HCEC 1CT (cell line): ENCODE data around the gene WFDC11.

Experiments used
- DNase-seq: peaks from one replicate; pipeline ENCODE4 v3.0.0-alpha.2; 2017

Gene WFDC11

GRCh38 chr20:45621593-45621992, 48.4 kb downstream of the WFDC11 start:
- DNase-seq = no peak

- DNase-seq = no peak
These were observed 52.4 kb downstream of the WFDC11 start for GRCh38 chr20:45617591-45617990.

DNA sequence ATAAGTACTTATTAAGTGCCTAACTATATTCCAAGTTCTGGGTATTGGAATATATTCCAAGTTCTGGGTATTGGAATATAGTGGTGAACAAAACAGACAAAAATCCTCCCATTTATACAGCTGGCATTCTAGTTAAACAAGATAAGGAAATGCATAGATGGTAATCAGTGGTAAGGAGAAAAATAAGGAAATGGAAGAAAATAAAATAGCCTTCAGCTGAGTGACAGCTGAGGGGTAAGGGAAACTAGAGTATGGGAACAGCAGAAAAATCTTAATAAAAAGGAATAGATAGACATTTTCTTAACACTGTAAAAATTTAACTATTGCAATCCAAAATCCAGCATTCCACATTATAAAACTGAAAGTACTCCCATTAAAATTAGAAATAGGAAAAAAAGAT, 57.7 kb downstream of the WFDC11 start:
- DNase-seq = no peak

- DNase-seq = peak; percentile 93
These were observed 59.0 kb downstream of the WFDC11 start for GRCh38 chr20:45611054-45611453.

GRCh38 chr20:45607810-45608209, 62.2 kb downstream of the WFDC11 start:
- DNase-seq = no peak
